Measurements from ENCODE around the gene PHRF1. TPM values are rescaled to one million over a fixed set of nuclear protein-coding genes. Genes with fewer than 3 reads are reported as not detected.

PHRF1 gene
- total RNA-seq, 1 experiment from 2014 or later = 48.9 TPM

- TF ChIP-seq CTCF (conservative IDR thresholded peaks at IDR 0.05) = no peak
- Histone ChIP-seq H3K18ac (ENCODE audit: insufficient read length, low read depth, low read length) (no peak overlapping the region), H2BK5ac (ENCODE audit: insufficient read length, low read length) (no peak overlapping the region), H2BK120ac (ENCODE audit: low read depth, low read length, poor library complexity, severe bottlenecking) (no peak overlapping the region), H3K79me1 (ENCODE audit: insufficient read depth, low read depth, low read length, poor library complexity, severe bottlenecking) (no peaks in the 10 kb centered on the region), H3K23me2 (ENCODE audit: insufficient read length, low read depth, low read length, poor library complexity, severe bottlenecking) (peaks cover 7% of the 10 kb centered on the region), H2BK20ac (ENCODE audit: low read depth, low read length, poor library complexity, severe bottlenecking) (no peak overlapping the region), H3K23ac (ENCODE audit: insufficient read length, low read depth, low read length) (no peak overlapping the region), H3K14ac (ENCODE audit: insufficient read depth, low read length) (no peak overlapping the region), H3K4me1 (ENCODE audit: insufficient read depth, low read length) (no peaks in the 10 kb centered on the region), H3T11ph (ENCODE audit: low read length) (no peak overlapping the region), H2AFZ (ENCODE audit: low read length) (no peak overlapping the region), H3K27ac (ENCODE audit: insufficient read length, low read depth, low read length) (no peak overlapping the region), H3K4me2 (ENCODE audit: insufficient read depth, insufficient read length, low read length) (no peak overlapping the region), H4K8ac (replicated peaks; ENCODE audit: insufficient read length, low read depth, low read length) (no peak overlapping the region), H4K91ac (ENCODE audit: insufficient read length, low read depth, low read length) (no peak overlapping the region), H3K27me3 (ENCODE audit: insufficient read depth, low read length) (peaks cover 5% of the 10 kb centered on the region; the same call in 1 of the 2 replicates), H2BK15ac (ENCODE audit: low read depth, low read length) (no peak overlapping the region), H4K20me1 (ENCODE audit: control insufficient read depth, insufficient read depth, insufficient read length) (no peaks in the 10 kb centered on the region), H2AK5ac (ENCODE audit: insufficient read length, low read length) (no peak overlapping the region), H3K56ac (ENCODE audit: insufficient read length, low read depth, low read length) (no peak overlapping the region), H3K9me3 (ENCODE audit: control insufficient read depth, low read depth, low read length) (no peaks in the 10 kb centered on the region), H4K5ac (ENCODE audit: insufficient read length, low read depth, low read length) (no peak overlapping the region), H3K79me2 (ENCODE audit: insufficient read depth, low read length) (no peaks in the 10 kb centered on the region), H3K4ac (ENCODE audit: low read depth, low read length) (no peak overlapping the region), H2BK12ac (ENCODE audit: insufficient read length, low read depth, low read length) (no peak overlapping the region), H3K9ac (ENCODE audit: extremely low read depth, insufficient read length, low read length) (no peak overlapping the region)
- Mint-ChIP-seq H3K36me3 (ENCODE audit: insufficient read depth in 1 of 3, low read depth in 3 of 3) (peaks cover 0 to 2% (median 0%) of the 10 kb centered on the region in 3 experiments; a peak in 4 of 7 replicates), H3K27me3 (ENCODE audit: low read depth) (peaks cover 33% of the 10 kb centered on the region), H3K27ac (no peak overlapping the region), H3K4me1 (peaks cover 3 to 6% of the 10 kb centered on the region in 2 experiments), H3K9me3 (no peaks in the 10 kb centered on the region; a peak in 2 of 5 replicates), H3K4me3 (peak overlapping the region in 1 of 2 experiments; percentile 60; a peak in 2 of 5 replicates)
- DNase-seq = no peak
- WGBS (ENCODE audit: extremely low coverage, insufficient read length, low lambda C conversion rate) = no CpG with 5 or more reads among the region's 27 CpGs
Observed at GRCh38 chr11:553083-553987, 22.9 kb upstream of the PHRF1 start.
